ENCODE results near the gene MIER1. TPM values are rescaled to one million over a fixed set of nuclear protein-coding genes. Genes with fewer than 3 reads are reported as not detected.

MIER1 gene
- total and polyA plus RNA-seq, 9 of the 15 experiments (the other 6 are each of a cell fraction or from before 2014, with no cell fraction given), result 13.9 to 34.8 (median 21.5) TPM

- no peak for FAIRE-seq
- H4K20me1 ChIP-seq (replicated peaks; ENCODE audit: control insufficient read depth, insufficient read depth, low read length), result no peaks in the 10 kb centered on the region
- intact Hi-C loops (cut with micrococcal nuclease), result no loop called here
- CTCF ChIA-PET (ENCODE audit: low intra/inter-chr PET ratio), result no interaction called here
- DNase-seq (ENCODE audit: extremely low read depth in 1 of 4, low spot score in 3 of 4), result no peak
- H3K4me2 ChIP-seq (ENCODE audit: insufficient read depth, low read length), result no peak overlapping the region
- no peak overlapping the region for H3K27ac ChIP-seq (ENCODE audit: extremely low read depth, low read depth, low read length)
- in situ Hi-C loops (cut with MboI), result no loop called here
- TF ChIP-seq ZNF3 (CRISPR knock-in tag; IDR thresholded peaks at IDR 0.05) (no peak), ESRRA (IDR thresholded peaks at IDR 0.05; ENCODE audit: borderline replicate concordance, low read depth) (no peak), HNRNPUL1 (IDR thresholded peaks at IDR 0.05; ENCODE audit: low read length) (no peak), SREBF1 (IDR thresholded peaks at IDR 0.05; ENCODE audit: borderline replicate concordance, low read depth, low read length) (no peak), RAD51 (IDR thresholded peaks at IDR 0.05; ENCODE audit: borderline replicate concordance, low read depth) (no peak), HOXB6 (CRISPR knock-in tag; IDR thresholded peaks at IDR 0.05; ENCODE audit: borderline replicate concordance) (no peak), ZNF764 (CRISPR knock-in tag; IDR thresholded peaks at IDR 0.05; ENCODE audit: low read depth) (no peak), WHSC1 (IDR thresholded peaks at IDR 0.05; ENCODE audit: low read length) (no peak), ZNF830 (CRISPR knock-in tag; IDR thresholded peaks at IDR 0.05) (no peak), SAFB2 (IDR thresholded peaks at IDR 0.05; ENCODE audit: borderline replicate concordance, low read depth, low read length, severe bottlenecking) (no peak), ZNF780A (CRISPR knock-in tag; IDR thresholded peaks at IDR 0.05) (no peak), ZNF655 (CRISPR knock-in tag; IDR thresholded peaks at IDR 0.05) (no peak), LEF1 (IDR thresholded peaks at IDR 0.05) (no peak), ZNF41 (CRISPR knock-in tag; conservative IDR thresholded peaks at IDR 0.05) (no peak), IFI16 (CRISPR knock-in tag; IDR thresholded peaks at IDR 0.05) (no peak), SNAPC5 (CRISPR knock-in tag; IDR thresholded peaks at IDR 0.05) (no peak)
- TF ChIP-seq, protein P1, sequence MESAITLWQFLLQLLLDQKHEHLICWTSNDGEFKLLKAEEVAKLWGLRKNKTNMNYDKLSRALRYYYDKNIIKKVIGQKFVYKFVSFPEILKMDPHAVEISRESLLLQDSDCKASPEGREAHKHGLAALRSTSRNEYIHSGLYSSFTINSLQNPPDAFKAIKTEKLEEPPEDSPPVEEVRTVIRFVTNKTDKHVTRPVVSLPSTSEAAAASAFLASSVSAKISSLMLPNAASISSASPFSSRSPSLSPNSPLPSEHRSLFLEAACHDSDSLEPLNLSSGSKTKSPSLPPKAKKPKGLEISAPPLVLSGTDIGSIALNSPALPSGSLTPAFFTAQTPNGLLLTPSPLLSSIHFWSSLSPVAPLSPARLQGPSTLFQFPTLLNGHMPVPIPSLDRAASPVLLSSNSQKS (CRISPR knock-in tag; IDR thresholded peaks at IDR 0.05), result no peak
- H3K9me3 ChIP-seq (replicated peaks; ENCODE audit: control insufficient read depth, insufficient read depth, low read depth, low read length), result no peaks in the 10 kb centered on the region
- ATAC-seq, result no peak
- no TSS peak for BruUV-seq (replicated peaks)
- WGBS (ENCODE audit: insufficient coverage, low coverage, missing lambda C conversion rate), result 98% methylated on average over 4 of the region's 4 CpGs
- no peaks in the 10 kb centered on the region for H3K9me1 ChIP-seq (ENCODE audit: control insufficient read depth, insufficient read depth, low read length)
- H3K4me1 ChIP-seq (replicated peaks in 1 of 2; ENCODE audit: control insufficient read depth in 2 of 2, insufficient read depth in 2 of 2, low read length in 2 of 2), result no peaks in the 10 kb centered on the region
- H2AFZ ChIP-seq (ENCODE audit: low read depth, low read length), result no peak overlapping the region
- H3K9ac ChIP-seq (ENCODE audit: insufficient read depth in 1 of 2, low read depth in 2 of 2, low read length in 2 of 2), result no peak overlapping the region
- no peak overlapping the region for H3K4me3 ChIP-seq
- POLR2A ChIA-PET, result interaction anchor here (1.1 to 1.3 kb wide), 2 partner anchors 17 to 19 kb away, joined by 3 read pairs; no protein-coding TSS in a partner anchor
- H3K79me2 ChIP-seq (ENCODE audit: control insufficient read depth, insufficient read depth, low read length), result no peaks in the 10 kb centered on the region
- H3K27me3 ChIP-seq (ENCODE audit: control insufficient read depth in 2 of 2, insufficient read depth in 2 of 2, low read length in 2 of 2), result no peaks in the 10 kb centered on the region
- peaks cover 23% of the 10 kb centered on the region; the same call in 2 of the 3 replicates for H3K36me3 ChIP-seq (ENCODE audit: control insufficient read depth, insufficient read depth, low read length)
These were observed 94.3 kb downstream of the MIER1 start for GRCh38 chr1:67019121-67019520.

Measured in K562 (cell line).